ENCODE data around the gene MAP3K14.

- no peak for TF ChIP-seq ZNF274 (IDR thresholded peaks at IDR 0.05; ENCODE audit: low read depth, low read length)
- TF ChIP-seq SUZ12 (IDR thresholded peaks at IDR 0.05; ENCODE audit: extremely low read depth, insufficient read depth, insufficient read length) = no peak
- TF ChIP-seq YY1 (IDR thresholded peaks at IDR 0.05; ENCODE audit: insufficient read depth, insufficient read length) = no peak
Measured at GRCh38 chr17:45298546-45299285, 18.1 kb downstream of the MAP3K14 start.
